ENCODE data around the gene NOG.

DNA sequence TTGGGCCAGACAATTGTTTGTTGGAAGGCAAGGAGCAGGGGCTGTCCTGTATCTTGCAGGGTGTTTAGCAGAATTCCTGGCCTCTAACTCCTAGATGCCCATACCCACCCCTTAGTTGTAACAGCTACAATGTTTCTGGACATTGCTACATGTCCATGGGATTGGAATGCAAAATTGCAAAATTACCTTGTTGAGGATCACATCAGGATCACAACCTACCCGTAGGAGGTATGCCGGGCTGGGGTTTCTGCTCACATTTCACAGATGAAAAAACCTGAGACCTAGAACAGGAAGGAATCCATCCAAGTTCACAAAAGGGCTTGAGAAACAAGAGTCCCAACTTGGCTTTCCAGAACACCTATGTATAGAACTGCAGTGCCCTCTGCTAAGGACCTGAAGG is 22.7 kb downstream of the NOG start:
- TF ChIP-seq POLR2A (IDR thresholded peaks at IDR 0.05) = no peak
- TF ChIP-seq, protein P1, sequence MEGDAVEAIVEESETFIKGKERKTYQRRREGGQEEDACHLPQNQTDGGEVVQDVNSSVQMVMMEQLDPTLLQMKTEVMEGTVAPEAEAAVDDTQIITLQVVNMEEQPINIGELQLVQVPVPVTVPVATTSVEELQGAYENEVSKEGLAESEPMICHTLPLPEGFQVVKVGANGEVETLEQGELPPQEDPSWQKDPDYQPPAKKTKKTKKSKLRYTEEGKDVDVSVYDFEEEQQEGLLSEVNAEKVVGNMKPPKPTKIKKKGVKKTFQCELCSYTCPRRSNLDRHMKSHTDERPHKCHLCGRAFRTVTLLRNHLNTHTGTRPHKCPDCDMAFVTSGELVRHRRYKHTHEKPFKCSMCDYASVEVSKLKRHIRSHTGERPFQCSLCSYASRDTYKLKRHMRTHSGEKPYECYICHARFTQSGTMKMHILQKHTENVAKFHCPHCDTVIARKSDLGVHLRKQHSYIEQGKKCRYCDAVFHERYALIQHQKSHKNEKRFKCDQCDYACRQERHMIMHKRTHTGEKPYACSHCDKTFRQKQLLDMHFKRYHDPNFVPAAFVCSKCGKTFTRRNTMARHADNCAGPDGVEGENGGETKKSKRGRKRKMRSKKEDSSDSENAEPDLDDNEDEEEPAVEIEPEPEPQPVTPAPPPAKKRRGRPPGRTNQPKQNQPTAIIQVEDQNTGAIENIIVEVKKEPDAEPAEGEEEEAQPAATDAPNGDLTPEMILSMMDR (IDR thresholded peaks at IDR 0.05) = no peak
- TF ChIP-seq EP300 (IDR thresholded peaks at IDR 0.05) = no peak

Data from ovary (tissue), 3 donors.